CD14-positive monocyte (primary cell): Measurements from ENCODE around the gene REPIN1. TPM values are rescaled to one million over a fixed set of nuclear protein-coding genes. Genes with fewer than 3 reads are reported as not detected.

Source experiments
- DNase-seq, 3 donors: peaks; one replicate each; pipeline ENCODE4 v3.0.0-alpha.2; 2011 to 2022
- H2AFZ ChIP-seq: 2 replicates; pipeline ENCODE4 v1.6.0; 2012; ENCODE audit warnings: mild to moderate bottlenecking, low read depth, low read length, inconsistent platforms; ENCODE audit not compliant: insufficient read depth, poor library complexity, severe bottlenecking
- H3K27ac ChIP-seq, 2 donors: 1 replicate in 1 of 2; 2 replicates in 1 of 2; pipeline ENCODE4 v1.5.1; 2012 to 2013; ENCODE audit warnings: low read length in 2 of 2, control low read depth in 1 of 2, inconsistent platforms in 1 of 2, low read depth in 1 of 2, mild to moderate bottlenecking in 1 of 2
- H3K27me3 ChIP-seq, 2 donors: one replicate each; pipeline versions ENCODE4 v1.6.0 to v1.6.1; 2011 to 2013; ENCODE audit warnings: low read length in 2 of 2; ENCODE audit not compliant: control insufficient read depth in 2 of 2, insufficient read depth in 2 of 2
- H3K36me3 ChIP-seq, 2 donors: replicated peaks in 1 of 2; 1 replicate in 1 of 2; 2 replicates in 1 of 2; pipeline versions ENCODE4 v1.5.1 to v1.6.1; 2012 to 2013; ENCODE audit warnings: low read length in 2 of 2, control low read depth in 1 of 2, inconsistent platforms in 1 of 2, mild to moderate bottlenecking in 1 of 2; ENCODE audit not compliant: insufficient read depth in 2 of 2, control insufficient read depth in 1 of 2
- H3K4me1 ChIP-seq, 2 donors: 1 replicate in 1 of 2; 2 replicates in 1 of 2; pipeline versions ENCODE4 v1.5.1 to v1.6.1; 2012 to 2013; ENCODE audit warnings: low read length in 2 of 2, control low read depth in 1 of 2, inconsistent platforms in 1 of 2, mild to moderate bottlenecking in 1 of 2, moderate library complexity in 1 of 2; ENCODE audit not compliant: insufficient read depth in 2 of 2, control insufficient read depth in 1 of 2
- H3K4me2 ChIP-seq: replicated peaks from 2 replicates; pipeline ENCODE3; 2012; ENCODE audit warnings: low read length, moderate library complexity, mild to moderate bottlenecking; ENCODE audit not compliant: poor library complexity, severe bottlenecking; ENCODE audit errors: extremely low read depth
- H3K4me3 ChIP-seq, 3 experiments: fragments of 200-600 bp in 1 of 3; sonication (generic) in 1 of 3; replicated peaks in 1 of 3; 1 replicate in 2 of 3; 2 replicates in 1 of 3; pipeline ENCODE4 v1.5.1; 2011 to 2013; ENCODE audit warnings: low read length in 3 of 3, mild to moderate bottlenecking in 3 of 3, control low read depth in 2 of 3, low read depth in 2 of 3, inconsistent platforms in 1 of 3, moderate library complexity in 1 of 3
- H3K79me2 ChIP-seq: 2 replicates; pipeline ENCODE4 v1.6.0; 2012; ENCODE audit warnings: mild to moderate bottlenecking, control low read depth, inconsistent platforms, low read length, moderate library complexity; ENCODE audit not compliant: insufficient read depth
- H3K9ac ChIP-seq: 2 replicates; pipeline ENCODE4 v1.6.0; 2017; ENCODE audit warnings: low read length, mild to moderate bottlenecking; ENCODE audit not compliant: insufficient read depth, poor library complexity, severe bottlenecking
- H3K9me3 ChIP-seq, 2 donors: replicated peaks in 1 of 2; 1 replicate in 1 of 2; 2 replicates in 1 of 2; pipeline versions ENCODE4 v1.5.1 to v1.6.1; 2012 to 2013; ENCODE audit warnings: low read length in 2 of 2, control low read depth in 1 of 2; ENCODE audit not compliant: control insufficient read depth in 1 of 2, insufficient read depth in 1 of 2
- H4K20me1 ChIP-seq: 2 replicates; pipeline ENCODE4 v1.6.0; 2012; ENCODE audit warnings: mild to moderate bottlenecking, low read length, control low read depth, moderate library complexity; ENCODE audit not compliant: insufficient read depth
- H3K27ac Mint-ChIP-seq, 7 donors: one replicate each; pipeline ENCODE4 v1.8.0; 2020; ENCODE audit warnings: mild to moderate bottlenecking in 7 of 7, mixed read lengths in 7 of 7, moderate library complexity in 6 of 7, inconsistent platforms in 2 of 7
- H3K27me3 Mint-ChIP-seq, 3 donors: one replicate each; pipeline ENCODE4 v1.8.0; 2021 to 2022; ENCODE audit warnings: low read depth in 3 of 3, mild to moderate bottlenecking in 3 of 3, mixed read lengths in 3 of 3, moderate library complexity in 3 of 3, inconsistent platforms in 1 of 3
- H3K36me3 Mint-ChIP-seq, 2 donors: one replicate each; pipeline ENCODE4 v1.8.0; 2020; ENCODE audit warnings: mixed read lengths in 2 of 2, inconsistent platforms in 1 of 2, mild to moderate bottlenecking in 1 of 2
- H3K4me1 Mint-ChIP-seq: one replicate; pipeline ENCODE4 v1.8.0; 2020; ENCODE audit warnings: mild to moderate bottlenecking, mixed read lengths
- H3K4me3 Mint-ChIP-seq, 2 donors: one replicate each; pipeline ENCODE4 v1.8.0; 2020; ENCODE audit warnings: mild to moderate bottlenecking in 2 of 2, mixed read lengths in 2 of 2, moderate library complexity in 1 of 2
- H3K9me3 Mint-ChIP-seq, 7 donors: one replicate each; pipeline ENCODE4 v1.8.0; 2020 to 2022; ENCODE audit warnings: mixed read lengths in 7 of 7, mild to moderate bottlenecking in 6 of 7, moderate library complexity in 6 of 7, inconsistent platforms in 2 of 7
- CTCF ChIP-seq: fragments of 200-600 bp; IDR thresholded peaks from one replicate; pipeline ENCODE4 v1.8.0; 2022; ENCODE audit warnings: antibody characterized with exemption, mild to moderate bottlenecking
- WGBS: methylation state at CpG from one replicate; pipeline ENCODE4 v1.1.5; 2013; ENCODE audit warnings: missing lambda C conversion rate; ENCODE audit not compliant: insufficient coverage; 5-methylcytosine and 5-hydroxymethylcytosine counted together
- intact Hi-C, 2 donors: fragments of 100-400 bp; cut with micrococcal nuclease; formaldehyde crosslinking; loops; one replicate each; pipeline versions ENCODE4 v1.15.0 to v1.15.1; 2023
- polyA plus RNA-seq, 3 donors: library from polyadenylated mRNA; depleted of rRNA in 1 of 3; unstranded in 2 of 3; stranded (reverse) in 1 of 3; fragments of 300-500 nt in 2 of 3; fragments of >200 nt in 1 of 3; fragmentation: Illumina TruSeq in 2 of 3; gene quantifications; 1 replicate in 2 of 3; 2 replicates in 1 of 3; pipeline ENCODE4 v1.2.3, GENCODE V29; 2012 to 2021

Gene REPIN1
- polyA plus RNA-seq, 3 donors, result 32.7 to 42.9 (median 39.0) TPM

- H3K79me2 ChIP-seq, result no peaks in the 10 kb centered on the region
- Mint-ChIP-seq H3K27me3 (peaks cover 30 to 36% (median 30%) of the 10 kb centered on the region in 3 donors), H3K27ac (no peak overlapping the region), H3K9me3 (peaks cover 0 to 14% (median 4%) of the 10 kb centered on the region in 7 donors), H3K4me1 (peaks cover 12% of the 10 kb centered on the region), H3K36me3 (peaks cover 5 to 10% of the 10 kb centered on the region in 2 donors), H3K4me3 (no peak overlapping the region)
- H3K4me3 ChIP-seq, result no peak overlapping the region
- 68% methylated on average over 2 of the region's 6 CpGs for WGBS
- H3K4me1 ChIP-seq, result peaks cover 6 to 12% of the 10 kb centered on the region in 2 donors
- no peak for TF ChIP-seq CTCF
- intact Hi-C loops, result no loop called here
- DNase-seq, result no peak
- no peak overlapping the region for H2AFZ ChIP-seq
- no peak overlapping the region for H3K9ac ChIP-seq
- no peak overlapping the region for H3K4me2 ChIP-seq
- H4K20me1 ChIP-seq, result no peaks in the 10 kb centered on the region
- H3K27me3 ChIP-seq, result peaks cover 21 to 34% of the 10 kb centered on the region in 2 donors
- no peak overlapping the region for H3K27ac ChIP-seq
- H3K36me3 ChIP-seq, result no peaks in the 10 kb centered on the region
- peaks cover 0 to 8% of the 10 kb centered on the region in 2 donors for H3K9me3 ChIP-seq
These were observed 31.0 kb upstream of the REPIN1 start for GRCh38 chr7:150337659-150338081.

GRCh38 chr7:150338166-150338829 lies 30.3 kb upstream of the REPIN1 start:
- Mint-ChIP-seq H3K9me3 (peaks cover 0 to 16% (median 5%) of the 10 kb centered on the region in 7 donors), H3K4me3 (no peak overlapping the region), H3K27me3 (peaks cover 33 to 42% (median 34%) of the 10 kb centered on the region in 3 donors), H3K27ac (peak overlapping the region in 1 of 7 donors; percentile 8), H3K4me1 (peaks cover 12% of the 10 kb centered on the region), H3K36me3 (peaks cover 5 to 8% of the 10 kb centered on the region in 2 donors)
- DNase-seq, result no peak
- Histone ChIP-seq H3K9ac (no peak overlapping the region), H4K20me1 (no peaks in the 10 kb centered on the region), H3K27me3 (peaks cover 27 to 38% of the 10 kb centered on the region in 2 donors), H3K4me1 (peaks cover 6 to 12% of the 10 kb centered on the region in 2 donors), H3K4me3 (no peak overlapping the region), H3K79me2 (no peaks in the 10 kb centered on the region), H3K36me3 (no peaks in the 10 kb centered on the region), H3K9me3 (peaks cover under 1 to 10% of the 10 kb centered on the region in 2 donors), H3K27ac (no peak overlapping the region), H3K4me2 (no peak overlapping the region), H2AFZ (no peak overlapping the region)
- WGBS, result 67% methylated on average over 3 of the region's 11 CpGs
- no peak for TF ChIP-seq CTCF
- intact Hi-C loops, result no loop called here
